HG03159 (cell line): ENCODE results near the gene SLC39A10.
"Not testable (repeated sequence)": the region's sequence is repeated elsewhere in the genome, so short reads cannot be mapped to it uniquely, and the experiment has no call there.

ENCODE experiments used
- ATAC-seq: cut with Tn5 transposase; IDR thresholded peaks from one replicate; pipeline ENCODE4 v1.9.1; 2021; ENCODE audit warnings: mild to moderate bottlenecking, moderate library complexity; ENCODE audit not compliant: unreplicated experiment

SLC39A10 gene

GRCh38 chr2:195670191-195670590 is 13.2 kb downstream of the SLC39A10 start:
- no peak for ATAC-seq

GRCh38 chr2:195671563-195671962 is 14.5 kb downstream of the SLC39A10 start:
- ATAC-seq = no peak

GRCh38 chr2:195672674-195673073 is 15.6 kb downstream of the SLC39A10 start:
- no peak for ATAC-seq

- ATAC-seq = no peak
These were observed 17.6 kb downstream of the SLC39A10 start for GRCh38 chr2:195674491-195675221.

DNA sequence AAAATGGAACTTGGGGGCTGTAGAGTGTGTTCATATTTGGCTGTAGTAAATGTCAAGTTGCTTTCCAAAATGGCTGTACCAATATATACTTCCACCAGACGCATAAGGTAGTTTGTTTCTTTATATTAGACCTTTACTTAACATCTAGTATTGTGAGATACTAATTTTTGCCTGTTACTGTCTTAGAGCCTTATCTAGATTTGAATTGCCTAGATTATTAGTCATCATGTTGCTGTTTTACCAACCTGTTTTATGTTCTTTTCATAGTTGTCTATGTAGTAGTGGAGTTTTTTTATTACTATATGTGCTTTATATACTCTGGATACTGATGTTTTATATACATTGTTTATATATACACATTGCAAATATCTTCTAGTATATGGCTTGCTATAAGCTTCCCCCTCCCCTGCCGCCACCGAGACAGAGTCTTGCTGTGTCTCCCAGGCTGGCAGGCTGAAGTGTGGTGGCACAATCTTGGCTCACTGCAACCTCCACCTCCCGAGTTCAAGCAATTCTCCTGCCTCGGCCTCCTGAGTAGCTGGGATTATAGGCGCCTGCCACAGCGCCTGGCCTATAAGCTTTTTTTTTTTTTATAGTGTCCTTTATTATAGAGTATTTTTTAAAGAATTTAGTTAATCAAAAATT is 18.9 kb downstream of the SLC39A10 start:
- ATAC-seq = no peak

GRCh38 chr2:195677290-195677689 is 20.3 kb downstream of the SLC39A10 start:
- ATAC-seq = no peak

DNA sequence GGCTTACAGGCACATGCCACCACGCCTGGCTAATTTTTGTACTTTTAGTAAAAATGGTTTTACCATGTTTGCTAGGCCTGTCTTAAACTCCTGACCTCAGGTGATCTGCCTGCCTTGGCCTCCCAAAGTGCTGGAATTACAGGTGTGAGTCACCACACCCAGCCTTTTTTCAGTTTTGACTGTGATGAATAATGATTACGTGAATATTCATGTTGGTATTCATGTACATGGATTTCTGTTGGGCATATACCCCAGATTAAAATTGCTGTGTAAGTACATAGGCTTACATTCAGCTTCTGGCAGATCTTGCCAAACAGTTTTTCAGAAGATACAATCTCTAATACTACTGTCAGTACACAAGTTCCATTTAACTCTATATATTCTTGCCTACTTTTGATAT is 20.9 kb downstream of the SLC39A10 start:
- ATAC-seq = no peak

- no peak for ATAC-seq
These were observed 25.1 kb downstream of the SLC39A10 start for GRCh38 chr2:195682077-195682476.

DNA sequence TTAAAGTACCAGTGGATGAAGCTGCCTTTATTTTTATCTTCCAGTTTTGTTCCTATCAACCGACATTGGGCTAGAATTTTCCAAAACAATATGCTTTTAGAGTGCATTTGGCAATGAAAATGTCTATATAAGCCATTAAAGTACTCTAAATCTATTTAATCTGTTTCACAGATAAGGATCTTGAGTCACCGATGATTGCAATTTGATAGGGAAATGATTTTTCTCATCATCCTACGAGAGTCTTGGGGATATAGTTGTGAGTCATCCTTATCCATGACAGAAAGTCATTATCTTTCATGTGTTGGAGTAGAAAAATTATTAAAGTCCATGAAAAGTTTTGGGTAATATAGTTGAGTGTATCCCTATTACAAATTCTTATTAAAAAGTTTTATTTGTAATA is 26.1 kb downstream of the SLC39A10 start:
- ATAC-seq = no peak

GRCh38 chr2:195686564-195686963 is 29.5 kb downstream of the SLC39A10 start:
- no peak for ATAC-seq

DNA sequence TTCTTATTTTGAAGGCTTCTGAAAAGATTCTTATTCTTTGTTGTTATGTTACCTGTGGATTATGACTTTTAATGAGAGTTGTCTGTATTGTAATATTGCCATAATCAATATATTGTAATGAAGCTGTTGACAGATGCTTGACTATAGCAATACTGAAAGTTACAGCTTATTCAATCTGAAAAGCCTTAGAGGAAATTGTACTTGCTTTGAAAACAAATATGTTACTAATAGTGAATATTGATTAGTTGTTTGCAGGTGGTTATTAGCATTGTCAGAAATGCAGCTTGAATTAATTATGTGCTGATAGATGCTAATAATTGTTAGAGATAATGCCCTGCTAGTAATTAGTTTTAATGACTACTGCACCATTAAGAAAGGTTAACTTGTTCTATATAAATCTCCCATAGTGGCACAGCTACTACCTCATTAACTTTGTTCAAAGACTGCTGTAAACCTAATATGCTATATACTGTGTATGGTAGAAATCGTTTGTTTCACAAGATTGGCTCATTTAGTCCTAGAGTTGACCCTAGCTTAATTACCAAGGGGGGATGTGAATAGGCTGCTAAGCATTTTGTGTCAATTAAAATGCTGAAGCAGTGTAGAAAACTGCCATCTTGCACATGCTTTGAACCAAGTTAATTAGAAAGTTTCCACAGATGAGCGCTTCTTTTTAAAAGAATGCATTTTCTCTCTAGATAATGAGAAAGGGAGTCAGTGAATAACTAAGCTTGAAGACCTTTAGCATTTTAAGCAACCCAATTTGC is 30.5 kb downstream of the SLC39A10 start:
- no peak for ATAC-seq

- ATAC-seq = not testable (repeated sequence)
These were observed 35.5 kb downstream of the SLC39A10 start for GRCh38 chr2:195692531-195692930.

GRCh38 chr2:195694553-195694952 is 37.5 kb downstream of the SLC39A10 start:
- no peak for ATAC-seq

DNA sequence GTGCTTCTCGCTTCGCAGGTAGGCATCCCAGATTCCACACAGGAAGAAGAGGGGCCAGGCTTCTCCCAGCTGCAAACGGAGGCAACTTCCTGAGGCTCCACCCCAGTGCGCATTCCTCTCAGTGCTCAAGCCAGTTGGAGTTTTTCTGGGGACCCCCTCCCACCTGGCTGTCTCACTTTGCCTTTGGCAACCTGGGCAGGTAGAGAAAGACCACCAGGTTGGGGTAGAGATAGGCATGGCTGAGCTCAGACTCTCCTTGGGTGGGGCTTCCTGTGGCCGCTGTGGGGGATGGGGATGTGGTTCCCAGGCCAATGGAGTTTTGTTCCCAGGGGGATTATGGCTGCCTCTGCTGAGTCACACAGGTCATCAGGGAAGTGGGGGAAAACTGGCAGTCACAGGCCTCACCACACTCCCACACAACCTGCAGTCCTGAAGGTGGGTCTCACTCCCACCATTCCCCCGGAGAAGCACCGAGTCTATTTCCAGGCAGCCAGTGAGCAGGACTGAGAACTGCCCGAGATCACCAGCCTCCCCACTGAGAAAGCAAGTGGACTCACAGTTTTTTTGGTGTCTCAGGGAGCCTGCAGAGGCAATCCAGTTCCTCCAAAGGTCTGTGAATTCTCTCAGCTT is 38.1 kb downstream of the SLC39A10 start:
- no peak for ATAC-seq

- ATAC-seq = no peak
These were observed 39.0 kb downstream of the SLC39A10 start for GRCh38 chr2:195696012-195696411.

DNA sequence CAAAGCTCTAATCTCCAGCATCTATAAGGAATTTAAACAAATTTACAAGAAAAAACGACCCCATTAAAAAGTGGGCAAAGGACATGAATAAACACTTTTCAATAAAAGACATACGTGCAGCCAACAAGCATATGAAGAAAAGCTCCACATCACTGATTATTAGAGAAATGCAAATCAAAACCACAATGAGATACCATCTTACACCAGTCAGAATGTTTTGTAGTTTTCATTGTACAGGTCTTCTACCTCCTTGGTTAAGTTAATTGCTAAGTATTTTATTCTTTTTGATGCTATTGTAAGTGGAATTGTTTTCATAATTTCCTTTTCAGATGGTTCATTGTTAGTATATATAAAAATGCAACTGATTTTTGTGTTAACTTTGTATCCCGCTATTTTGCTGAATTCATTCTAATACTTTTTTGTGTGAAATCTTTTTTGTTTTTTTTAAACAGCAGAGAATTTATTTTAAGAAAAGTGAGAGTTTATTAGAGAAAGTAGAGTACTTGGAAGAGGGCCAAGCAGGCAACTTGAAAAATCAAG is 40.7 kb downstream of the SLC39A10 start:
- no peak for ATAC-seq

GRCh38 chr2:195700480-195700879 is 43.5 kb downstream of the SLC39A10 start:
- no peak for ATAC-seq

GRCh38 chr2:195706161-195706900 is 49.3 kb downstream of the SLC39A10 start:
- no peak for ATAC-seq

DNA sequence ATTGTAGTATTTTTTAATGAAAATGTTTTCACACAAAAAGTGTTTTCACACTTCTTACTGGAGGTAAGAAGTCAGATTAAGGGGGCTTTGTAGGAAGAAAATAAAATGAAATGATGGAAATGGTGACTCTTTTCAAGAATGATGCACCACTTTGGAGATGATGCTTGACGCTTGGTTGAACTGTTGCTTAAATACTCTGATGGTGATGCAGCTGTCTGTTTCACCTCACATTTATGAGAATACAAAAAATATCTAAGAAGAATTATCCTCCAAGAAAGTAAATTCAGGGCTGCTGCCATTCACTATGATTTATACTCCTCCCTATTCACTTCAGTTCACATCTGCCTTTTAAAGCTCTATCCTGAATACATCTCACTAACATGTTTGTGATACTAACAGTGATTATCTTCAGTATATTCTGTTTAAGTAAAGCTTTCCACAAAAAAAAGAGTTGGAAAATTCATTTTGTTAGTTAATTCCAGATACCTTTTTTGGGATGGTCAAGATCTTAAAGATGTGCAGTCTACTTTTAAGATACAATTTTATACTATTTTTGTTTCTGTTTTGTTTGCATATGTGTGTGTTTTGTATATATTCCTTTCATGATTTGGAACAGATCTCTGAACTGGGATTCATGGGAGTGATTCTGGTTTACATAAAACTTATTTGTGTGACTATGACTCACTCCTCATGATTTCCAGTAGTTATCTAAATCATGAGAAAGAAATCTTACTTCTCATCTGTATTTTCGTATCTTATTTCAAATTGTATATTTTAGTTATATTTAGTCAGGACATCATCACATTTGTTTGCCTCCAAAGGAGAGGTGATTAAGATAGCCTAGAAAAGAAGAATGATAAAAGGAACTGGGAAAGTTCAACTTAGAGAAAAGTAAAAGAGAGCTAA is 53.1 kb downstream of the SLC39A10 start:
- no peak for ATAC-seq
